Measurements from ENCODE around the gene FAM184A. TPM values are rescaled to one million over a fixed set of nuclear protein-coding genes. Genes with fewer than 3 reads are reported as not detected.

FAM184A gene
- polyA plus RNA-seq, 1 donor (not counting 4 experiments of a cell fraction or from before 2014, with no cell fraction given): 0.20 TPM

DNA sequence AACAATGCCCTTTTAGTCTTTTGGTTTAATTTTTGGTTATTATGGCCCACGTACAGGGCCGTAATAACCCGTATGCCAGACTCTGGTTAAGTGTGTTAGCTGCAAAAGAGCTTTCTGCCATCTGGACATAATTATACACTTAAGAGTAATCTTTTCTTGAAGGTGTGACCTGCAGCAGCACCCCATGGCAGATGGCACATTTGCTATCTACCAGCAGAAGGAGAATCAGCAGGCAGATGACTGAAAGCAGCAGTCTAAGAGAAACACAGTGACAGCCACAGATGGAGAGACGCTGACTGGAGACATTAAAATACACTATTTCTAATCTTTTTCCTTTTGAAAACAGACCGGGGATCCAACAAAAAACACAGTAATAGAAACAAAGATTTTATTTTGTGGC lies 165.8 kb downstream of the FAM184A start:
- Histone ChIP-seq H4K20me1 (ENCODE audit: control insufficient read depth, extremely low read depth, insufficient read depth, low read length) (no peaks in the 10 kb centered on the region), H3K9me3 (ENCODE audit: control insufficient read depth, low read depth, low read length) (no peaks in the 10 kb centered on the region), H3K4me1 (ENCODE audit: control insufficient read depth, extremely low read depth, insufficient read depth, low read length) (no peaks in the 10 kb centered on the region), H3K27ac (ENCODE audit: control insufficient read depth, insufficient read depth, low read length) (no peak overlapping the region), H3K9me1 (ENCODE audit: control insufficient read depth, extremely low read depth, insufficient read depth, low read length) (no peaks in the 10 kb centered on the region), H3K4me2 (ENCODE audit: control insufficient read depth, extremely low read depth, insufficient read depth, low read depth, low read length) (no peak overlapping the region), H3K4me3 (ENCODE audit: control insufficient read depth in 2 of 3, extremely low read depth in 1 of 3, insufficient read depth in 2 of 3, low read depth in 1 of 3, low read length in 3 of 3) (no peak overlapping the region), H3K79me2 (ENCODE audit: control insufficient read depth, insufficient read depth, low read length) (no peaks in the 10 kb centered on the region), H3K9ac (ENCODE audit: control insufficient read depth, extremely low read depth, insufficient read depth, low read length) (no peak overlapping the region), H3K27me3 (ENCODE audit: control insufficient read depth, extremely low read depth, insufficient read depth, low read length) (no peaks in the 10 kb centered on the region), H2AFZ (ENCODE audit: control insufficient read depth, low read length) (no peak overlapping the region), H3K36me3 (ENCODE audit: control insufficient read depth in 2 of 2, extremely low read depth in 1 of 2, insufficient read depth in 2 of 2, low read length in 2 of 2) (peaks cover 3 to 22% of the 10 kb centered on the region in 2 experiments)
- TF ChIP-seq, protein P1, sequence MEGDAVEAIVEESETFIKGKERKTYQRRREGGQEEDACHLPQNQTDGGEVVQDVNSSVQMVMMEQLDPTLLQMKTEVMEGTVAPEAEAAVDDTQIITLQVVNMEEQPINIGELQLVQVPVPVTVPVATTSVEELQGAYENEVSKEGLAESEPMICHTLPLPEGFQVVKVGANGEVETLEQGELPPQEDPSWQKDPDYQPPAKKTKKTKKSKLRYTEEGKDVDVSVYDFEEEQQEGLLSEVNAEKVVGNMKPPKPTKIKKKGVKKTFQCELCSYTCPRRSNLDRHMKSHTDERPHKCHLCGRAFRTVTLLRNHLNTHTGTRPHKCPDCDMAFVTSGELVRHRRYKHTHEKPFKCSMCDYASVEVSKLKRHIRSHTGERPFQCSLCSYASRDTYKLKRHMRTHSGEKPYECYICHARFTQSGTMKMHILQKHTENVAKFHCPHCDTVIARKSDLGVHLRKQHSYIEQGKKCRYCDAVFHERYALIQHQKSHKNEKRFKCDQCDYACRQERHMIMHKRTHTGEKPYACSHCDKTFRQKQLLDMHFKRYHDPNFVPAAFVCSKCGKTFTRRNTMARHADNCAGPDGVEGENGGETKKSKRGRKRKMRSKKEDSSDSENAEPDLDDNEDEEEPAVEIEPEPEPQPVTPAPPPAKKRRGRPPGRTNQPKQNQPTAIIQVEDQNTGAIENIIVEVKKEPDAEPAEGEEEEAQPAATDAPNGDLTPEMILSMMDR (optimal IDR thresholded peaks at IDR 0.05 in 1 of 3, IDR thresholded peaks at IDR 0.05 in 1 of 3, conservative IDR thresholded peaks at IDR 0.05 in 1 of 3; ENCODE audit: extremely low read depth in 1 of 3, insufficient read depth in 2 of 3, low read length in 3 of 3): no peak
- TF ChIP-seq EZH2 (IDR thresholded peaks at IDR 0.05; ENCODE audit: low read length): no peak
- FAIRE-seq (no peak), DNase-seq (ENCODE audit: low read depth, low spot score) (no peak)
- dilution Hi-C loops (cut with MboI; ENCODE audit: extremely low pct_ligation_motif_present, low sequenced_read_pairs): no loop called here

Small RNA genes lying within 50 kb of the gene (small RNA-seq; reads per million reads assigned to genes)
- gene MIR548B (ENCODE audit: insufficient read length in 3 of 3, low read depth in 3 of 3, low replicate concordance in 1 of 3) (0 to 11.3 (median 4.3) reads per million in 3 experiments), gene RF00019 (ENCODE audit: insufficient read length in 3 of 3, low read depth in 3 of 3, low replicate concordance in 1 of 3) (0 reads per million in 3 experiments)

Other genes with a start within 250 kb of the FAM184A start
- 9.6 to 19.9 TPM (median 10.1 TPM) in 3 replicates for gene ASF1A, start 184.5 kb downstream of the FAM184A start, polyA plus RNA-seq
- gene MCM9, start 143.5 kb downstream of the FAM184A start, polyA plus RNA-seq: 1.2 to 3.1 TPM (median 2.3 TPM) in 3 replicates

All from keratinocyte (primary cell).